Activated B cell treated with CpG ODN at 0.5 μM for 24 hours (primary cell): ENCODE results near the gene EID2. TPM values are rescaled to one million over a fixed set of nuclear protein-coding genes. Genes with fewer than 3 reads are reported as not detected.

Source experiments
- ATAC-seq: fragments of 200-7000 bp; cut with Tn5 transposase; one replicate; pipeline ENCODE4 v1.10.0; 2021; ENCODE audit warnings: low read depth, mild to moderate bottlenecking, moderate library complexity
- CTCF ChIA-PET: fragments of 350-600 bp; sonication (Branson Sonifier 250); formaldehyde crosslinking; loops from one replicate; lab custom pipeline; 2021; ENCODE audit warnings: antibody characterized with exemption; lab: Charles Lee
- POLR2A ChIA-PET: fragments of 350-600 bp; sonication (Branson Sonifier 250); formaldehyde crosslinking; loops from one replicate; lab custom pipeline; 2021; ENCODE audit warnings: antibody characterized with exemption; lab: Charles Lee
- DNase-seq: peaks from one replicate; pipeline ENCODE4 v3.0.0; 2022
- H3K27ac Mint-ChIP-seq: one replicate; pipeline ENCODE4 v1.8.0; 2020; ENCODE audit warnings: mixed read lengths
- H3K27me3 Mint-ChIP-seq: one replicate; pipeline ENCODE4 v1.8.0; 2021; ENCODE audit warnings: mixed read lengths
- H3K36me3 Mint-ChIP-seq: one replicate; pipeline ENCODE4 v1.8.0; 2021; ENCODE audit warnings: low read depth, mixed read lengths
- H3K4me1 Mint-ChIP-seq: one replicate; pipeline ENCODE4 v1.8.0; 2021; ENCODE audit warnings: mixed read lengths
- H3K4me3 Mint-ChIP-seq: one replicate; pipeline ENCODE4 v1.8.0; 2020; ENCODE audit warnings: mild to moderate bottlenecking, mixed read lengths
- H3K9me3 Mint-ChIP-seq: one replicate; pipeline ENCODE4 v1.8.0; 2020; ENCODE audit warnings: mixed read lengths
- CTCF ChIP-seq: fragments of 200-600 bp; IDR thresholded peaks from one replicate; pipeline ENCODE4 v1.8.0; 2022; ENCODE audit warnings: antibody characterized with exemption, mild to moderate bottlenecking
- intact Hi-C: fragments of 100-400 bp; cut with micrococcal nuclease; formaldehyde crosslinking; loops from one replicate; pipeline ENCODE4 v1.15.1; 2024
- total RNA-seq: library from RNA; stranded (reverse); gene quantifications from 2 replicates; pipeline ENCODE4 v1.2.3, GENCODE V29; 2022

The EID2 gene
- total RNA-seq, 1 donor from 2014 or later, result 11.4 TPM

- H3K9me3 Mint-ChIP-seq, result no peaks in the 10 kb centered on the region
- H3K27me3 Mint-ChIP-seq, result peaks cover 38% of the 10 kb centered on the region
- no peak for DNase-seq
- no peak overlapping the region for H3K4me3 Mint-ChIP-seq
- intact Hi-C loops, result no loop called here
- ChIA-PET POLR2A (interaction anchor here (0.6 to 0.7 kb wide), 5 partner anchors 21 to 502 kb away, joined by 3 to 8 read pairs (median 4); partner anchors contain the start of gene RPS16), CTCF (no interaction called here)
- TF ChIP-seq CTCF, result no peak
- no peak overlapping the region for H3K27ac Mint-ChIP-seq
- H3K4me1 Mint-ChIP-seq, result peaks cover 20% of the 10 kb centered on the region
- no peak for ATAC-seq
- H3K36me3 Mint-ChIP-seq, result no peaks in the 10 kb centered on the region
Measured at GRCh38 chr19:39512988-39513387, 27.0 kb downstream of the EID2 start.

- Mint-ChIP-seq H3K4me3 (no peak overlapping the region), H3K36me3 (no peaks in the 10 kb centered on the region), H3K9me3 (no peaks in the 10 kb centered on the region), H3K4me1 (peaks cover 15% of the 10 kb centered on the region), H3K27ac (no peak overlapping the region), H3K27me3 (peaks cover 34% of the 10 kb centered on the region)
- ATAC-seq, result no peak
- intact Hi-C loops, result loop anchor here (10.0 kb wide), 1 partner anchor 1096 kb away; the partner anchor contains the start of gene LTBP4
- no peak for TF ChIP-seq CTCF
- ChIA-PET POLR2A (no interaction called here), CTCF (no interaction called here)
- no peak for DNase-seq
Measured at GRCh38 chr19:39509233-39509632, 30.7 kb downstream of the EID2 start.

DNA sequence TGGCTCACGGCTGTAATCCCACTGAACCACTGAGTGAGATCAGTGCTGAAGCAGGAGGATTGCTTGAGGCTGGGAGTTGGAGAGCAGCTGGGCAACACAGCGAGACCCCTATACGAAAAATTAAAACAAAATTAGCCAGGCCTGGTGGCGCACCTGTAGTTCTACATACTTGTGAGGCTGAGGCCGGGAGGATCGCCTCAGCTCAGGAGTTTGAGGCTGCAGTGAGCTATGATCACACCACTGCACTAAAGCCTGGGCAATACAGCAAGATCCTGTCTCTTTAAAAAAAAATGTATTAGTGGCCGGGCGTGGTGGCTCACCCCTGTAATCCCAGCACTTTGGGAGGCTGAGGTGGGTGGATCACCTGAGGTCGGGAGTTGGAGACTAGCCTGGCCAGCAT lies 31.3 kb downstream of the EID2 start:
- ChIA-PET CTCF (interaction anchor here (1.3 kb wide), 1 partner anchor 17 kb away, joined by 3 read pairs; no protein-coding TSS in a partner anchor), POLR2A (no interaction called here)
- TF ChIP-seq CTCF, result no peak
- DNase-seq (no peak), ATAC-seq (no peak)
- intact Hi-C loops, result loop anchor here (10.0 kb wide), 1 partner anchor 1096 kb away; the partner anchor contains the start of gene LTBP4
- Mint-ChIP-seq H3K4me1 (peaks cover 20% of the 10 kb centered on the region), H3K9me3 (no peaks in the 10 kb centered on the region), H3K36me3 (no peaks in the 10 kb centered on the region), H3K4me3 (no peak overlapping the region), H3K27ac (no peak overlapping the region), H3K27me3 (peaks cover 34% of the 10 kb centered on the region)

DNA sequence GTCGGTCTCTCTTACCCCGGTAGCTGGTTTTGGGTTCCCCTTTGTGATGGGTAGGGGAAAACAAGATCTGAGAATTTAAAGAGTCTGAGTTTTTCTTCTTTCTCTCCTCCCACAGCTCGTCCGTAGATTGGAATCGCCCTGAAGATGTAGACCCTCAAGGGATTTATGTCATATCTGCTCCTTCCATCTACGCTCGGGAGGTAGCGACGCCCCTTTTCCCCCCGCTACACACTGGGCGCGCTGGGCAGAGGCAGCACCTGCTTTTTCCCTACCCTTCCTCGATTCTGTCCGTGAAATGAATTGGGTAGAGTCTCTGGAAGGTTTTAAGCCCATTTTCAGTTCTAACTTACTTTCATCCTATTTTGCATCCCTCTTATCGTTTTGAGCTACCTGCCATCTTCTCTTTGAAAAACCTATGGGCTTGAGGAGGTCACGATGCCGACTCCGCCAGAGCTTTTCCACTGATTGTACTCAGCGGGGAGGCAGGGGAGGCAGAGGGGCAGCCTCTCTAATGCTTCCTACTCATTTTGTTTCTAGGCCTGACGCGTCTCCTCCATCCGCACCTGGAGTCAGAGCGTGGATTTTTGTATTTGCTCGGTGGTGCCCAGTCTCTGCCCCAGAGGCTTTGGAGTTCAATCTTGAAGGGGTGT lies 32.1 kb downstream of the EID2 start:
- H3K4me1 Mint-ChIP-seq, result peaks cover 25% of the 10 kb centered on the region
- intact Hi-C loops, result loop anchor here (10.0 kb wide), 1 partner anchor 1097 kb away; the partner anchor contains the start of gene LTBP4

More for the DNA sequence above, 32.1 kb downstream of the EID2 start:
- Mint-ChIP-seq H3K4me3 (peak overlapping the region; percentile 83), H3K9me3 (no peaks in the 10 kb centered on the region), H3K36me3 (no peaks in the 10 kb centered on the region), H3K27me3 (peaks cover 31% of the 10 kb centered on the region), H3K27ac (no peak overlapping the region)
- no peak for TF ChIP-seq CTCF
- DNase-seq (no peak), ATAC-seq (no peak)
- ChIA-PET CTCF (interaction anchor here (0.9 to 1.3 kb wide), 2 partner anchors 17 to 72 kb away, joined by 3 read pairs; partner anchors contain the start of gene RPS16), POLR2A (interaction anchor here (1.3 kb wide), 1 partner anchor 63 kb away, joined by 5 read pairs; the partner anchor contains the start of gene SUPT5H)
